ENCODE results near the gene HPSE2.

DNA sequence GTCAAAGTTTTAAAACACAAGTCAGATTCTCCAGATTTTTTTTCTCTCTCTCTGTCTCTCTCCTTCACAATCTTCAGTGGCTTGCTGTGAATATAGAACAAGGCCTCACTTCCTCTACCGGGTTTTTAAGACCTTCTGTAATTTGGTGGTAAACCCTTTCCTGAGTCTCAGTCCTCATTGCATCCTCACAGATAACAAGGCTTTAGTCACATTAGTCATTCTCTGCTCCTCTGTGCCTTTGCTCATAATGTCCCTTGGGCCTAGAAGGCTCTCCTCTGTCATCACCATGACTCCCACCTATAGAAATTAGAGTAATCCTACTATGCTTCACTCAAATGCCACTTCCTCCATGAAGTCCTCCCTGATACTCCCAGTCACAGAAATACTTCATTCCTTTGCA lies 616.2 kb downstream of the HPSE2 start:
- TF ChIP-seq, protein P1, sequence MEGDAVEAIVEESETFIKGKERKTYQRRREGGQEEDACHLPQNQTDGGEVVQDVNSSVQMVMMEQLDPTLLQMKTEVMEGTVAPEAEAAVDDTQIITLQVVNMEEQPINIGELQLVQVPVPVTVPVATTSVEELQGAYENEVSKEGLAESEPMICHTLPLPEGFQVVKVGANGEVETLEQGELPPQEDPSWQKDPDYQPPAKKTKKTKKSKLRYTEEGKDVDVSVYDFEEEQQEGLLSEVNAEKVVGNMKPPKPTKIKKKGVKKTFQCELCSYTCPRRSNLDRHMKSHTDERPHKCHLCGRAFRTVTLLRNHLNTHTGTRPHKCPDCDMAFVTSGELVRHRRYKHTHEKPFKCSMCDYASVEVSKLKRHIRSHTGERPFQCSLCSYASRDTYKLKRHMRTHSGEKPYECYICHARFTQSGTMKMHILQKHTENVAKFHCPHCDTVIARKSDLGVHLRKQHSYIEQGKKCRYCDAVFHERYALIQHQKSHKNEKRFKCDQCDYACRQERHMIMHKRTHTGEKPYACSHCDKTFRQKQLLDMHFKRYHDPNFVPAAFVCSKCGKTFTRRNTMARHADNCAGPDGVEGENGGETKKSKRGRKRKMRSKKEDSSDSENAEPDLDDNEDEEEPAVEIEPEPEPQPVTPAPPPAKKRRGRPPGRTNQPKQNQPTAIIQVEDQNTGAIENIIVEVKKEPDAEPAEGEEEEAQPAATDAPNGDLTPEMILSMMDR (IDR thresholded peaks at IDR 0.05), result no peak
- TF ChIP-seq POLR2A (IDR thresholded peaks at IDR 0.05; ENCODE audit: low read depth) (no peak), EP300 (IDR thresholded peaks at IDR 0.05) (no peak)

Data from esophagus muscularis mucosa (tissue), 4 donors.